ENCODE measurements around the gene ZNF12. TPM values are rescaled to one million over a fixed set of nuclear protein-coding genes. Genes with fewer than 3 reads are reported as not detected.

The ZNF12 gene
- total RNA-seq, 6 experiments from 2014 or later: 12.7 to 15.1 (median 13.9) TPM

DNA sequence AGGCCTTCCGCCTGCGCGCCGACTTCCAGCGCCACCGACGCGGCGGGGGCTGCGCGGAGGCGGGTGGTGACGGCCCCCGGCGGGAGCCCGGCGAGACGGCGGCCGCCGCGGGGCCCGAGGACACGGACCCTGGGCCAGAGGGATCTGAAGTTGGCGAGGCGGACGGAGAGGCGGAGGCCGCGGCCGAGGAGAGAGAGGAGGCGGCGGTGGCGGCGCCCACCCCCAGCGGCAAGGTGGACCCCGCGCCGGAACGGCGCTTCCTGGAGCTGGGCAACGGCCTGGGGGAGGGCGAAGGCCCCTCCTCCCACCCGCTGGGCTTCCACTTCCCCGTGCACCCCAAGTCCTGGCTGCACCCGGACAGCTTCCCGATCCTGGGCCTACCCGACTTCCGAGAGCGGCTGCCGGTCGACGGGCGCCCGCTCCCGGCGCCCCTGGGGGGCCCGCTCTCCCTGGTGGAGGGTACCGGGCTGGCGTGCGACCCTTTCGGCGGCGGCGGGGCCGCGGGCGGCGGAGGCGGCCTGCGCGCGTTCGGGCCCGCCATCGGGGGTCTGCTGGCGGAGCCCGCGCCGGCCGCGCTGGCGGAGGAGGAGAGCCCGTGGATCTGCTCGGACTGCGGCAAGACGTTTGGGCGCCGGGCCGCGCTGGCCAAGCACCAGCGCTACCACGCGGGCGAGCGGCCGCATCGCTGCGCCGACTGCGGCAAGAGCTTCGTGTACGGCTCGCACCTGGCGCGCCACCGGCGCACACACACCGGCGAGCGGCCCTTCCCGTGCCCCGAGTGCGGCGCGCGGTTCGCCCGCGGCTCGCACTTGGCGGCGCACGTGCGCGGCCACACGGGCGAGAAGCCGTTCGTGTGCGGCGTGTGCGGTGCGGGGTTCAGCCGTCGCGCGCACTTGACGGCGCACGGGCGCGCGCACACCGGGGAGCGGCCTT lies 53.4 kb downstream of the ZNF12 start:
- Mint-ChIP-seq H3K27me3 (ENCODE audit: insufficient read depth) (no peaks in the 10 kb centered on the region; the same call in none of the 2 replicates), H3K4me3 (no peak overlapping the region), H3K27ac (no peak overlapping the region), H3K36me3 (ENCODE audit: low read depth) (peaks cover 41% of the 10 kb centered on the region), H3K4me1 (ENCODE audit: low read depth) (no peaks in the 10 kb centered on the region), H3K9me3 (peaks cover 32% of the 10 kb centered on the region)
- no peak for DNase-seq
- TF ChIP-seq, protein P1, sequence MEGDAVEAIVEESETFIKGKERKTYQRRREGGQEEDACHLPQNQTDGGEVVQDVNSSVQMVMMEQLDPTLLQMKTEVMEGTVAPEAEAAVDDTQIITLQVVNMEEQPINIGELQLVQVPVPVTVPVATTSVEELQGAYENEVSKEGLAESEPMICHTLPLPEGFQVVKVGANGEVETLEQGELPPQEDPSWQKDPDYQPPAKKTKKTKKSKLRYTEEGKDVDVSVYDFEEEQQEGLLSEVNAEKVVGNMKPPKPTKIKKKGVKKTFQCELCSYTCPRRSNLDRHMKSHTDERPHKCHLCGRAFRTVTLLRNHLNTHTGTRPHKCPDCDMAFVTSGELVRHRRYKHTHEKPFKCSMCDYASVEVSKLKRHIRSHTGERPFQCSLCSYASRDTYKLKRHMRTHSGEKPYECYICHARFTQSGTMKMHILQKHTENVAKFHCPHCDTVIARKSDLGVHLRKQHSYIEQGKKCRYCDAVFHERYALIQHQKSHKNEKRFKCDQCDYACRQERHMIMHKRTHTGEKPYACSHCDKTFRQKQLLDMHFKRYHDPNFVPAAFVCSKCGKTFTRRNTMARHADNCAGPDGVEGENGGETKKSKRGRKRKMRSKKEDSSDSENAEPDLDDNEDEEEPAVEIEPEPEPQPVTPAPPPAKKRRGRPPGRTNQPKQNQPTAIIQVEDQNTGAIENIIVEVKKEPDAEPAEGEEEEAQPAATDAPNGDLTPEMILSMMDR (IDR thresholded peaks at IDR 0.05): no peak

DNA sequence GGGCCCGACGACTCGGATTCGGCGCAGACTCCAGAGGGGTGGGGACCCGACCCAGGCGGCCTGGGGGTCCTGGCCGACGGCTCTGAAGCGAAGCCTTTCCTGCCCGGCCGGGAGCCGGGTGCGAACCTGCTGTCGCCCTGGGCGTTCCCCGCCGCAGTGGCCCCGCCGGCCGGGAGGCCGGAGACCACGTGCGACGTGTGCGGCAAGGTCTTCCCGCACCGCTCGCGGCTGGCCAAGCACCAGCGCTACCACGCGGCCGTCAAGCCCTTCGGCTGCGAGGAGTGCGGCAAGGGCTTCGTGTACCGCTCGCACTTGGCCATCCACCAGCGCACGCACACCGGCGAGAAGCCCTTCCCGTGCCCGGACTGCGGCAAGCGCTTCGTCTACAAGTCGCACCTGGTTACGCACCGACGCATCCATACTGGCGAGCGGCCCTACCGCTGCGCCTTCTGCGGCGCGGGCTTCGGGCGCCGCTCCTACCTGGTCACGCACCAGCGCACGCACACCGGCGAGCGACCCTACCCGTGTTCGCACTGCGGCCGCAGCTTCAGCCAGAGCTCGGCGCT lies 54.2 kb downstream of the ZNF12 start:
- no peaks in the 10 kb centered on the region; the same call in 1 of the 2 replicates for H3K27me3 Mint-ChIP-seq (ENCODE audit: insufficient read depth)
- H3K9me3 Mint-ChIP-seq: peaks cover 32% of the 10 kb centered on the region
- TF ChIP-seq, protein P1 (IDR thresholded peaks at IDR 0.05): no peak
- no peak for DNase-seq
- no peak overlapping the region for H3K27ac Mint-ChIP-seq
- no peak overlapping the region for H3K4me3 Mint-ChIP-seq
- no peaks in the 10 kb centered on the region for H3K4me1 Mint-ChIP-seq (ENCODE audit: low read depth)
- peaks cover 41% of the 10 kb centered on the region for H3K36me3 Mint-ChIP-seq (ENCODE audit: low read depth)

DNA sequence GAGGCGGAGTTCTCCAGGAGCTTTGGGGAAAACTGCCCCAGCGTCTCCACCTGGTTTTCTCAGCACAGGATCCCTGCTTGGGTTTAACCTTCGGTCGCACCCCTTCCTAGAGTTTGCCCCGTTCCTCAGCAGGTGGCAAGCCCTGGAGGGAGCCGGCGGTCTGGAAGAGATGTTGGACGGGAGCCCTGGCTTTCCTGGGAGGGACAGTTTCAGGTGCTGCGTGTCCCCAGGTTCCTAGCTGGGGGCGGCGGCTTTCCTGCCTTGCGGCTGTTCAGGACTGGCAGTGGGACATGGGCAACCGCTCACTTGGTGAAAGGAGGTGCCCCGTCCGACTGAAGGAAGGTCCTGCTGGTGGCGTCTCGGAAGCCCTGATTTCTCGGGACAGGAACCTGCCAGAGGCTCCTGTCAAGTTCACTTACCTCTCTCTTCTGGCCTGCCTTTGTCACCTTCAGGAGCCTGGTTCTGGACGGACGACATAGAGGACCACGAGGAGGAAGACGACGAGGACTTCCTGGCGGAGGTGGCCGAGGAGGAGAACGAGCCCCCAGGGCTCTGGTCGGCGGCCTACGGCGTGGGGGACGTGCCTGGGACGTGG lies 54.8 kb downstream of the ZNF12 start:
- H3K27me3 Mint-ChIP-seq (ENCODE audit: insufficient read depth): no peaks in the 10 kb centered on the region; the same call in 1 of the 2 replicates
- no peaks in the 10 kb centered on the region for H3K4me1 Mint-ChIP-seq (ENCODE audit: low read depth)
- H3K4me3 Mint-ChIP-seq: no peak overlapping the region
- H3K36me3 Mint-ChIP-seq (ENCODE audit: low read depth): peaks cover 41% of the 10 kb centered on the region
- TF ChIP-seq, protein P1 (IDR thresholded peaks at IDR 0.05): no peak
- peaks cover 32% of the 10 kb centered on the region for H3K9me3 Mint-ChIP-seq
- H3K27ac Mint-ChIP-seq: no peak overlapping the region
- no peak for DNase-seq

DNA sequence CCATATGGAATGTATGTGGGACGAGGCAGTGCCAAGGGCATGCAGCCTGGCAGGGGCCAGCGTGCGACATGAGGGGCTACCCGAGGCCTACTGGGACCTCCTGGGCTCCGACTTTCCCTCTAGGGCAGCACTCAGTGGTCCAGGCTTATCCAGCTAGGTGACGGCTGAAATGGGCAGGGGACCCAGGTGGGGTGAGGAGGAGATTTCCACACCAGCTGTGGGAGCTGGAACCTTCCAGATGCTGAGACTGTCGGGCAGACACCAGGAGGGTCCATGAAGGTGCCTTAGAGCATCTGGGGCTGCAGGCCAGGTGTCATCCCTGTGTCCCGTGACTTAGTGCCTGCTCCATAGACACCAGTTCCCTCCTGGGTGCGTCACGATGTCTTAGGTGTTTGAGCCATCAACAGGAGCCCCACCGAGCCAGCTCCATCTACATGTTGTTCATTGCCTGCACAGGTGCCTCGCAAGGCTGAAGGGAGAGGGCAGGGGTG lies 56.2 kb downstream of the ZNF12 start:
- Mint-ChIP-seq H3K9me3 (peaks cover 32% of the 10 kb centered on the region), H3K4me3 (no peak overlapping the region), H3K36me3 (ENCODE audit: low read depth) (peaks cover 39% of the 10 kb centered on the region), H3K4me1 (ENCODE audit: low read depth) (no peaks in the 10 kb centered on the region), H3K27me3 (ENCODE audit: insufficient read depth) (no peaks in the 10 kb centered on the region; the same call in 1 of the 2 replicates), H3K27ac (no peak overlapping the region)
- DNase-seq: no peak
- TF ChIP-seq, protein P1 (IDR thresholded peaks at IDR 0.05): no peak

DNA sequence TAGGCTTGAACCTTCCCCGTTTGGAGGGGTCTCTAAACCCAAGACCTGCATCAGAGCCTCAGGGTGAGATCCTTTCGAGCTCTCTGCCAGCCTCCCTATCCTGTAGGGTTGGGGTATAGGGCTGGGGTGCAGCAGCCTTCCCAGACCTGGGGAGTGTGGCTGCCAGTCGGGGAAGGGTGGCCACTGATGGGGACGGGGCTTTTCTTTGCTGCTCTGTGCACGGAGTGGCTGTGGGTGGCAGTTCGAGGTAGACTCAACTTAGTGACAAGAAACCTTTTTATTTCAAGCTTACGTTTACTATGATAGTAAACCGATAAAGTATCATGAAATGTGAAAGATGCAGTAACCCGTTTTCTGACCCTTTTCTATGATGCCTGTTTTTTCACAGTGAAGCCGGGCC lies 56.7 kb downstream of the ZNF12 start:
- no peaks in the 10 kb centered on the region for H3K4me1 Mint-ChIP-seq (ENCODE audit: low read depth)
- no peaks in the 10 kb centered on the region; the same call in 1 of the 2 replicates for H3K27me3 Mint-ChIP-seq (ENCODE audit: insufficient read depth)
- H3K4me3 Mint-ChIP-seq: no peak overlapping the region
- peaks cover 35% of the 10 kb centered on the region for H3K36me3 Mint-ChIP-seq (ENCODE audit: low read depth)
- no peak for DNase-seq
- TF ChIP-seq, protein P1 (IDR thresholded peaks at IDR 0.05): no peak
- H3K9me3 Mint-ChIP-seq: peaks cover 27% of the 10 kb centered on the region
- H3K27ac Mint-ChIP-seq: no peak overlapping the region
